GM10266 (cell line): ENCODE results near the gene MELK.

Experiments used
- DNase-seq: peaks from one replicate; pipeline ENCODE4 v3.0.0; 2012; ENCODE audit errors: extremely low spot score
- CTCF ChIP-seq: IDR thresholded peaks from 2 replicates; pipeline ENCODE4 v1.5.1; 2012; ENCODE audit warnings: mild to moderate bottlenecking, low read depth; ENCODE audit not compliant: control insufficient read depth, insufficient read depth; ENCODE audit errors: missing control alignments

The MELK gene

GRCh38 chr9:36721846-36722588 lies 149.3 kb downstream of the MELK start:
- no peak for TF ChIP-seq CTCF

GRCh38 chr9:36725777-36726356 lies 153.2 kb downstream of the MELK start:
- TF ChIP-seq CTCF, result no peak
- no peak for DNase-seq

More at GRCh38 chr9:36721846-36722588, 149.3 kb downstream of the MELK start:
- DNase-seq, result no peak
